Measurements from ENCODE around the gene UBR4.

- no peak for TF ChIP-seq POLR2AphosphoS5 (IDR thresholded peaks at IDR 0.05; ENCODE audit: borderline replicate concordance, low read depth, low read length)
- no peak for TF ChIP-seq EZH2 (IDR thresholded peaks at IDR 0.05)
Measured at GRCh38 chr1:19029191-19030085, 180.6 kb downstream of the UBR4 start.

Data from SK-N-MC (cell line).